Liver (tissue), 9 donors: ENCODE data around the gene KMT2B. TPM values are rescaled to one million over a fixed set of nuclear protein-coding genes. Genes with fewer than 3 reads are reported as not detected.

Experiments
- DNase-seq: peaks from one replicate; pipeline ENCODE4 v3.0.0-alpha.2; 2017; ENCODE audit warnings: low spot score
- H3K27ac ChIP-seq, 2 donors: one replicate each; pipeline ENCODE4 v1.7.0; 2013; ENCODE audit warnings: inconsistent platforms in 2 of 2, low read length in 2 of 2, control low read depth in 1 of 2, low read depth in 1 of 2, mild to moderate bottlenecking in 1 of 2
- H3K27me3 ChIP-seq, 4 donors: one replicate each; pipeline versions ENCODE4 v1.6.1 to v1.7.0; 2013; ENCODE audit warnings: low read length in 3 of 4, inconsistent platforms in 1 of 4, mild to moderate bottlenecking in 1 of 4, moderate library complexity in 1 of 4; ENCODE audit not compliant: control insufficient read depth in 4 of 4, insufficient read depth in 4 of 4
- H3K36me3 ChIP-seq, 4 donors: one replicate each; pipeline versions ENCODE4 v1.6.1 to v1.7.0; 2013; ENCODE audit warnings: low read length in 3 of 4, mild to moderate bottlenecking in 3 of 4, low read depth in 1 of 4, moderate library complexity in 1 of 4; ENCODE audit not compliant: control insufficient read depth in 4 of 4, insufficient read depth in 3 of 4
- H3K4me1 ChIP-seq, 4 donors: one replicate each; pipeline versions ENCODE4 v1.6.1 to v1.7.0; 2013; ENCODE audit warnings: low read length in 3 of 4, mild to moderate bottlenecking in 3 of 4, moderate library complexity in 1 of 4; ENCODE audit not compliant: control insufficient read depth in 4 of 4, insufficient read depth in 4 of 4
- H3K4me3 ChIP-seq, 3 donors: one replicate each; pipeline versions ENCODE4 v1.6.1 to v1.7.0; 2013; ENCODE audit warnings: low read length in 3 of 3, control low read depth in 1 of 3, low read depth in 1 of 3, mild to moderate bottlenecking in 1 of 3
- H3K9ac ChIP-seq, 2 donors: one replicate each; pipeline ENCODE4 v1.7.0; 2013; ENCODE audit warnings: low read length in 2 of 2, mild to moderate bottlenecking in 2 of 2, moderate library complexity in 2 of 2, control low read depth in 1 of 2, low read depth in 1 of 2
- H3K9me3 ChIP-seq, 4 donors: one replicate each; pipeline versions ENCODE4 v1.6.1 to v1.7.0; 2013; ENCODE audit warnings: low read length in 3 of 4; ENCODE audit not compliant: control insufficient read depth in 4 of 4
- EGR1 ChIP-seq, 2 donors: IDR thresholded peaks; 2 replicates each; pipeline ENCODE4 v1.6.1; 2016 to 2018; ENCODE audit warnings: antibody characterized with exemption in 2 of 2, low read depth in 2 of 2
- FOXA1 ChIP-seq: IDR thresholded peaks from 2 replicates; pipeline ENCODE4 v1.6.1; 2016; ENCODE audit warnings: antibody characterized with exemption
- FOXA2 ChIP-seq: IDR thresholded peaks from 2 replicates; pipeline ENCODE4 v1.6.1; 2016; ENCODE audit warnings: antibody characterized with exemption
- GABPA ChIP-seq, 2 donors: IDR thresholded peaks in 1 of 2; conservative IDR thresholded peaks in 1 of 2; 2 replicates each; pipeline ENCODE4 v1.6.1; 2016; ENCODE audit warnings: antibody characterized with exemption in 2 of 2, mild to moderate bottlenecking in 1 of 2, moderate library complexity in 1 of 2
- HNF4A ChIP-seq, 2 donors: conservative IDR thresholded peaks; 2 replicates each; pipeline ENCODE4 v1.6.1; 2016; ENCODE audit warnings: antibody characterized with exemption in 2 of 2, mild to moderate bottlenecking in 2 of 2
- HNF4G ChIP-seq: IDR thresholded peaks from 2 replicates; pipeline ENCODE4 v1.6.1; 2016; ENCODE audit warnings: antibody characterized with exemption
- JUND ChIP-seq, 2 donors: IDR thresholded peaks; 2 replicates each; pipeline ENCODE4 v1.6.1; 2016; ENCODE audit warnings: antibody characterized with exemption in 2 of 2
- RAD21 ChIP-seq, 2 donors: IDR thresholded peaks; 2 replicates each; pipeline ENCODE4 v1.6.1; 2016; ENCODE audit warnings: antibody characterized with exemption in 2 of 2, mild to moderate bottlenecking in 2 of 2
- RXRA ChIP-seq, 2 donors: IDR thresholded peaks; 2 replicates each; pipeline ENCODE4 v1.6.1; 2017 to 2018; ENCODE audit warnings: antibody characterized with exemption in 2 of 2, mild to moderate bottlenecking in 1 of 2
- SP1 ChIP-seq: IDR thresholded peaks from 2 replicates; pipeline ENCODE4 v1.6.1; 2018; ENCODE audit warnings: antibody characterized with exemption, mild to moderate bottlenecking
- TAF1 ChIP-seq: conservative IDR thresholded peaks from 2 replicates; pipeline ENCODE4 v1.6.1; 2016; ENCODE audit warnings: antibody characterized with exemption, mild to moderate bottlenecking
- YY1 ChIP-seq: IDR thresholded peaks from 2 replicates; pipeline ENCODE4 v1.6.1; 2016; ENCODE audit warnings: antibody characterized with exemption, mild to moderate bottlenecking
- WGBS: extraction: QIAGEN DNeasy Blood & Tissue Kit; methylation state at CpG from one replicate; pipeline ENCODE4 v1.1.7; 2013; 5-methylcytosine and 5-hydroxymethylcytosine counted together
- polyA plus RNA-seq, 2 donors: library from polyadenylated mRNA; stranded (reverse) in 1 of 2; unstranded in 1 of 2; fragments of 200-250 nt in 1 of 2; fragments of >200 nt in 1 of 2; fragmentation: Nextera tagmentation in 1 of 2; extraction: Ambion mirVana in 1 of 2; gene quantifications; one replicate each; pipeline versions ENCODE4 v1.2.1 to v1.2.3, GENCODE V29; 2013 to 2015
- total RNA-seq, 2 donors: library from RNA; depleted of rRNA; stranded (reverse); fragments of >200 nt; gene quantifications; one replicate each; pipeline ENCODE4 v1.2.3, GENCODE V29; 2014
- TF ChIP-seq, protein P1 (sequence below): IDR thresholded peaks from 2 replicates; pipeline ENCODE4 v1.6.1; 2016; ENCODE audit warnings: antibody characterized with exemption
- TF ChIP-seq, protein P2 (sequence below): IDR thresholded peaks from 2 replicates; pipeline ENCODE4 v1.6.1; 2016; ENCODE audit warnings: antibody characterized with exemption
- TF ChIP-seq, protein P3 (sequence below): fragments of 150-350 bp; IDR thresholded peaks from 2 replicates; pipeline ENCODE4 v1.5.1; 2017; ENCODE audit warnings: improper control_type of control experiment, low read depth, low read length; ENCODE audit not compliant: missing input control
- TF ChIP-seq, protein P4 (sequence below): IDR thresholded peaks from 2 replicates; pipeline ENCODE4 v1.6.1; 2016; ENCODE audit warnings: antibody characterized with exemption
- TF ChIP-seq, protein P5 (sequence below): IDR thresholded peaks from 2 replicates; pipeline ENCODE4 v1.6.1; 2016; ENCODE audit warnings: antibody characterized with exemption, mild to moderate bottlenecking
- donor health status: healthy.
- donor health status: healthy.
- donor health status: healthy.
- donor health status: healthy.
- donor health status: healthy.

The KMT2B gene
- total and polyA plus RNA-seq, 4 donors, result 3.7 to 12.1 (median 8.3) TPM

DNA sequence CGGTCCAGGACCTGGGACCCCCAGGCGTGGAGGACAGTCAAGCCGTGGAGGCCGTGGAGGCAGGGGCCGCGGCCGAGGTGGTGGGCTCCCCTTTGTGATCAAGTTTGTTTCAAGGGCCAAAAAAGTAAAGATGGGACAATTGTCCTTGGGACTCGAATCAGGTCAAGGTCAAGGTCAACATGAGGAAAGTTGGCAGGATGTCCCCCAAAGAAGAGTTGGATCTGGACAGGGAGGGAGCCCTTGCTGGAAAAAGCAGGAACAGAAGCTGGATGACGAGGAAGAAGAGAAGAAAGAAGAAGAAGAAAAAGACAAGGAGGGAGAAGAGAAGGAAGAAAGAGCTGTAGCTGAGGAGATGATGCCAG lies 2.3 kb downstream of the KMT2B start:
- Histone ChIP-seq H3K36me3 (peaks cover 25 to 41% (median 33%) of the 10 kb centered on the region in 4 donors), H3K27ac (no peak overlapping the region), H3K4me3 (no peak overlapping the region), H3K4me1 (peaks cover 12 to 34% (median 25%) of the 10 kb centered on the region in 4 donors), H3K9ac (no peak overlapping the region), H3K27me3 (no peaks in the 10 kb centered on the region), H3K9me3 (no peaks in the 10 kb centered on the region)
- WGBS, result 88% methylated on average over 9 of the region's 9 CpGs
- TF ChIP-seq, protein P1, sequence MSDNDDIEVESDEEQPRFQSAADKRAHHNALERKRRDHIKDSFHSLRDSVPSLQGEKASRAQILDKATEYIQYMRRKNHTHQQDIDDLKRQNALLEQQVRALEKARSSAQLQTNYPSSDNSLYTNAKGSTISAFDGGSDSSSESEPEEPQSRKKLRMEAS, result no peak
- TF ChIP-seq RXRA (IDR thresholded peaks at IDR 0.05) (no peak), HNF4A (conservative IDR thresholded peaks at IDR 0.05) (no peak), FOXA1 (no peak), HNF4G (no peak), YY1 (no peak), RAD21 (IDR thresholded peaks at IDR 0.05) (no peak), SP1 (no peak), EGR1 (IDR thresholded peaks at IDR 0.05; ENCODE audit: low read depth in 2 of 2) (no peak), TAF1 (no peak), GABPA (IDR thresholded peaks at IDR 0.05 in 1 of 2, conservative IDR thresholded peaks at IDR 0.05 in 1 of 2) (no peak), JUND (IDR thresholded peaks at IDR 0.05) (no peak)
- TF ChIP-seq, protein P2, sequence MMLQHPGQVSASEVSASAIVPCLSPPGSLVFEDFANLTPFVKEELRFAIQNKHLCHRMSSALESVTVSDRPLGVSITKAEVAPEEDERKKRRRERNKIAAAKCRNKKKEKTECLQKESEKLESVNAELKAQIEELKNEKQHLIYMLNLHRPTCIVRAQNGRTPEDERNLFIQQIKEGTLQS, result no peak
- TF ChIP-seq, protein P3, sequence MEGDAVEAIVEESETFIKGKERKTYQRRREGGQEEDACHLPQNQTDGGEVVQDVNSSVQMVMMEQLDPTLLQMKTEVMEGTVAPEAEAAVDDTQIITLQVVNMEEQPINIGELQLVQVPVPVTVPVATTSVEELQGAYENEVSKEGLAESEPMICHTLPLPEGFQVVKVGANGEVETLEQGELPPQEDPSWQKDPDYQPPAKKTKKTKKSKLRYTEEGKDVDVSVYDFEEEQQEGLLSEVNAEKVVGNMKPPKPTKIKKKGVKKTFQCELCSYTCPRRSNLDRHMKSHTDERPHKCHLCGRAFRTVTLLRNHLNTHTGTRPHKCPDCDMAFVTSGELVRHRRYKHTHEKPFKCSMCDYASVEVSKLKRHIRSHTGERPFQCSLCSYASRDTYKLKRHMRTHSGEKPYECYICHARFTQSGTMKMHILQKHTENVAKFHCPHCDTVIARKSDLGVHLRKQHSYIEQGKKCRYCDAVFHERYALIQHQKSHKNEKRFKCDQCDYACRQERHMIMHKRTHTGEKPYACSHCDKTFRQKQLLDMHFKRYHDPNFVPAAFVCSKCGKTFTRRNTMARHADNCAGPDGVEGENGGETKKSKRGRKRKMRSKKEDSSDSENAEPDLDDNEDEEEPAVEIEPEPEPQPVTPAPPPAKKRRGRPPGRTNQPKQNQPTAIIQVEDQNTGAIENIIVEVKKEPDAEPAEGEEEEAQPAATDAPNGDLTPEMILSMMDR, result no peak
- TF ChIP-seq, protein P4, sequence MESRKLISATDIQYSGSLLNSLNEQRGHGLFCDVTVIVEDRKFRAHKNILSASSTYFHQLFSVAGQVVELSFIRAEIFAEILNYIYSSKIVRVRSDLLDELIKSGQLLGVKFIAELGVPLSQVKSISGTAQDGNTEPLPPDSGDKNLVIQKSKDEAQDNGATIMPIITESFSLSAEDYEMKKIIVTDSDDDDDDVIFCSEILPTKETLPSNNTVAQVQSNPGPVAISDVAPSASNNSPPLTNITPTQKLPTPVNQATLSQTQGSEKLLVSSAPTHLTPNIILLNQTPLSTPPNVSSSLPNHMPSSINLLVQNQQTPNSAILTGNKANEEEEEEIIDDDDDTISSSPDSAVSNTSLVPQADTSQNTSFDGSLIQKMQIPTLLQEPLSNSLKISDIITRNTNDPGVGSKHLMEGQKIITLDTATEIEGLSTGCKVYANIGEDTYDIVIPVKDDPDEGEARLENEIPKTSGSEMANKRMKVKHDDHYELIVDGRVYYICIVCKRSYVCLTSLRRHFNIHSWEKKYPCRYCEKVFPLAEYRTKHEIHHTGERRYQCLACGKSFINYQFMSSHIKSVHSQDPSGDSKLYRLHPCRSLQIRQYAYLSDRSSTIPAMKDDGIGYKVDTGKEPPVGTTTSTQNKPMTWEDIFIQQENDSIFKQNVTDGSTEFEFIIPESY, result no peak
- TF ChIP-seq, protein P5, sequence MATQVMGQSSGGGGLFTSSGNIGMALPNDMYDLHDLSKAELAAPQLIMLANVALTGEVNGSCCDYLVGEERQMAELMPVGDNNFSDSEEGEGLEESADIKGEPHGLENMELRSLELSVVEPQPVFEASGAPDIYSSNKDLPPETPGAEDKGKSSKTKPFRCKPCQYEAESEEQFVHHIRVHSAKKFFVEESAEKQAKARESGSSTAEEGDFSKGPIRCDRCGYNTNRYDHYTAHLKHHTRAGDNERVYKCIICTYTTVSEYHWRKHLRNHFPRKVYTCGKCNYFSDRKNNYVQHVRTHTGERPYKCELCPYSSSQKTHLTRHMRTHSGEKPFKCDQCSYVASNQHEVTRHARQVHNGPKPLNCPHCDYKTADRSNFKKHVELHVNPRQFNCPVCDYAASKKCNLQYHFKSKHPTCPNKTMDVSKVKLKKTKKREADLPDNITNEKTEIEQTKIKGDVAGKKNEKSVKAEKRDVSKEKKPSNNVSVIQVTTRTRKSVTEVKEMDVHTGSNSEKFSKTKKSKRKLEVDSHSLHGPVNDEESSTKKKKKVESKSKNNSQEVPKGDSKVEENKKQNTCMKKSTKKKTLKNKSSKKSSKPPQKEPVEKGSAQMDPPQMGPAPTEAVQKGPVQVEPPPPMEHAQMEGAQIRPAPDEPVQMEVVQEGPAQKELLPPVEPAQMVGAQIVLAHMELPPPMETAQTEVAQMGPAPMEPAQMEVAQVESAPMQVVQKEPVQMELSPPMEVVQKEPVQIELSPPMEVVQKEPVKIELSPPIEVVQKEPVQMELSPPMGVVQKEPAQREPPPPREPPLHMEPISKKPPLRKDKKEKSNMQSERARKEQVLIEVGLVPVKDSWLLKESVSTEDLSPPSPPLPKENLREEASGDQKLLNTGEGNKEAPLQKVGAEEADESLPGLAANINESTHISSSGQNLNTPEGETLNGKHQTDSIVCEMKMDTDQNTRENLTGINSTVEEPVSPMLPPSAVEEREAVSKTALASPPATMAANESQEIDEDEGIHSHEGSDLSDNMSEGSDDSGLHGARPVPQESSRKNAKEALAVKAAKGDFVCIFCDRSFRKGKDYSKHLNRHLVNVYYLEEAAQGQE, result no peak
- no peak for DNase-seq

DNA sequence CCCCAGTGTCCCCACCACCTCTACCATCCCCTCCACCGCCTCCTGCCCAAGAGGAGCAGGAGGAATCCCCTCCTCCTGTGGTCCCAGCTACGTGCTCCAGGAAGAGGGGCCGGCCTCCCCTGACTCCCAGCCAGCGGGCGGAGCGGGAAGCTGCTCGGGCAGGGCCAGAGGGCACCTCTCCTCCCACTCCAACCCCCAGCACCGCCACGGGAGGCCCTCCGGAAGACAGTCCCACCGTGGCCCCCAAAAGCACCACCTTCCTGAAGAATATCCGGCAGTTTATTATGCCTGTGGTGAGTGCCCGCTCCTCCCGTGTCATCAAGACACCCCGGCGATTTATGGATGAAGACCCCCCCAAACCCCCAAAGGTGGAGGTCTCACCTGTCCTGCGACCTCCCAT lies 2.8 kb downstream of the KMT2B start:
- H3K27me3 ChIP-seq, result no peaks in the 10 kb centered on the region
- no peak for DNase-seq
- H3K36me3 ChIP-seq, result peaks cover 30 to 46% (median 37%) of the 10 kb centered on the region in 4 donors
- H3K4me1 ChIP-seq, result peaks cover 11 to 29% (median 23%) of the 10 kb centered on the region in 4 donors
- H3K4me3 ChIP-seq, result no peak overlapping the region
- TF ChIP-seq EGR1 (IDR thresholded peaks at IDR 0.05; ENCODE audit: low read depth in 2 of 2) (no peak), FOXA1 (no peak), YY1 (no peak), FOXA2 (no peak)
- TF ChIP-seq, protein P3, result no peak
- TF ChIP-seq, protein P2, result no peak
- no peak overlapping the region for H3K27ac ChIP-seq
- 91% methylated on average over 17 of the region's 17 CpGs for WGBS
- H3K9ac ChIP-seq, result no peak overlapping the region
- no peaks in the 10 kb centered on the region for H3K9me3 ChIP-seq
